ENCODE results near the gene SMIM36. TPM values are rescaled to one million over a fixed set of nuclear protein-coding genes. Genes with fewer than 3 reads are reported as not detected.

The SMIM36 gene
- total RNA-seq, 4 donors from 2014 or later = not detected

DNA sequence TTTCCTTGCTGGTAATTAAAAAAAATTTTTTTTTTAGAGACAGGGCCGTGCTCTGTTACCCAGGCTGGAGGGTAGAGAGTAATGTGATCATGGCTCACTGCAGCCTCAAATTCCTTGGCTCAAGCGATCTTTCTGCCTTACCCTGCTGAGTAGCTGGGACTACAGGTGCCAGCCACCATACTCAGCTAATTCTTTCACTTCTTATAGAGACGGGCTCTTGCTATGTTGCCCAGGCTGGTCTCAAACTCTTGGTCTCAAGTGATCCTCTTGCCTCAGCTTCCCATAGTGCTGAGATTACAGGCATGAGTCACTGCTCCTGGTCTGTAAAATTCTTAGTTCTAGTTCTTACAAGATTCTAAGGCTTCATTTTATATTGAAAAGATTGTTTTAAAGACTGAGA, 11.1 kb downstream of the SMIM36 start:
- TF ChIP-seq, protein P1, sequence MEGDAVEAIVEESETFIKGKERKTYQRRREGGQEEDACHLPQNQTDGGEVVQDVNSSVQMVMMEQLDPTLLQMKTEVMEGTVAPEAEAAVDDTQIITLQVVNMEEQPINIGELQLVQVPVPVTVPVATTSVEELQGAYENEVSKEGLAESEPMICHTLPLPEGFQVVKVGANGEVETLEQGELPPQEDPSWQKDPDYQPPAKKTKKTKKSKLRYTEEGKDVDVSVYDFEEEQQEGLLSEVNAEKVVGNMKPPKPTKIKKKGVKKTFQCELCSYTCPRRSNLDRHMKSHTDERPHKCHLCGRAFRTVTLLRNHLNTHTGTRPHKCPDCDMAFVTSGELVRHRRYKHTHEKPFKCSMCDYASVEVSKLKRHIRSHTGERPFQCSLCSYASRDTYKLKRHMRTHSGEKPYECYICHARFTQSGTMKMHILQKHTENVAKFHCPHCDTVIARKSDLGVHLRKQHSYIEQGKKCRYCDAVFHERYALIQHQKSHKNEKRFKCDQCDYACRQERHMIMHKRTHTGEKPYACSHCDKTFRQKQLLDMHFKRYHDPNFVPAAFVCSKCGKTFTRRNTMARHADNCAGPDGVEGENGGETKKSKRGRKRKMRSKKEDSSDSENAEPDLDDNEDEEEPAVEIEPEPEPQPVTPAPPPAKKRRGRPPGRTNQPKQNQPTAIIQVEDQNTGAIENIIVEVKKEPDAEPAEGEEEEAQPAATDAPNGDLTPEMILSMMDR (IDR thresholded peaks at IDR 0.05) = no peak
- no peak for DNase-seq (ENCODE audit: low spot score)
- no peak for ATAC-seq (ENCODE audit: low FRiP score)

- no peak for DNase-seq (ENCODE audit: low spot score)
Measured at GRCh38 chr17:55496094-55496881, 15.0 kb downstream of the SMIM36 start.

DNA sequence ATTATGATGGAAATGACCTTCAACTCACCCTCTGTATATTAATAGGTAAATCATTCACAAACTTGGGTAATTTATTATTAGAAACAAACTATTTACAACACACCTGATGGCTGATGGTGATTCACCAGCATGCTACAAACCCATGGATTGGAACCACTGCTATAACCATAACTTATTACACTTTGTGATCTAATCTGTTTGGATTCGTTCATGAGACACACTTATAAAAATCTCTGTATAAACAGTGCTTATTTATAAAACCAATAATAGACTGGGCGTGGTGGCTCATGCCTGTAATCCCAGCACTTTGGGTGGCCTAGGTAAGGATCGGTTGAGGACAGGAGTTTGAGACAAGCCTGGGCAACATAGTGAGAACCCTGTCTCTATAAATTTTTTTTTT, 16.0 kb downstream of the SMIM36 start:
- ATAC-seq (ENCODE audit: low FRiP score) = no peak
- TF ChIP-seq, protein P1 (IDR thresholded peaks at IDR 0.05) = no peak
- no peak for DNase-seq (ENCODE audit: low spot score)

More at GRCh38 chr17:55496094-55496881, 15.0 kb downstream of the SMIM36 start:
- TF ChIP-seq, protein P1 (IDR thresholded peaks at IDR 0.05) = no peak
- ATAC-seq (ENCODE audit: low FRiP score) = peak; percentile 90

DNA sequence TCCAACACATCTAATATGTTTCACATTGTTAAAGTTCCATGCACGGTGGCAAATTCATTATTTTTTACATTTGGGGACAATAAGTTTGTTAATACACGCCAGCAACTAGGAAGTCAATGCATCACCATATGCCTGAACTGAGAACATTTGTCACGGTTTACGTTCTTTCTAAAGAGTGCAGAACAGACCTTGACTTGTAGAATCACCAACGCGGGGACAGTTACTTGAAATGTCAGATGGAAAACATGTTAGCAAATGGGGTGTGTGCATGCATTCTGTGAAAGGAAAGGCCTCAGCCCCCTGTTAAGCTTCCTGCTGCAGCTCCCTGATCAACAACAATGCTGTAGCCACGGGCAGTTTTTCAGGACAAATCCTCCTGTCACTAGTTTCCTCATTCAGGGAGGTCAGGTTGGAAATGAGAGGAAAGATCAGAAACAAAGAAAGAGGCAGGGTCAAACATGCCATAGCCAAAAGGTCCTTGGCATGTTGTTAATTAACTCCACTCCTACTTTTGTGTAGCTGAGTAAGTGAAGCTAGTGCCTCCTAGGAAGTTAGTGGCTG, 18.4 kb downstream of the SMIM36 start:
- no peak for DNase-seq (ENCODE audit: low spot score)
- TF ChIP-seq, protein P1 (IDR thresholded peaks at IDR 0.05) = no peak
- ATAC-seq (ENCODE audit: low FRiP score) = no peak

GRCh38 chr17:55490376-55490775, 20.9 kb downstream of the SMIM36 start:
- no peak for ATAC-seq (ENCODE audit: low FRiP score)
- TF ChIP-seq, protein P1 (IDR thresholded peaks at IDR 0.05) = no peak
- DNase-seq (ENCODE audit: low spot score) = no peak

- no peak for DNase-seq (ENCODE audit: low spot score)
- TF ChIP-seq, protein P1 (IDR thresholded peaks at IDR 0.05) = no peak
- ATAC-seq (ENCODE audit: low FRiP score) = peak; percentile 48
Measured at GRCh38 chr17:55487695-55488432, 23.4 kb downstream of the SMIM36 start.

Measured in omental fat pad (tissue), 4 donors.